ENCODE results near the gene SAP30BP. TPM values are rescaled to one million over a fixed set of nuclear protein-coding genes. Genes with fewer than 3 reads are reported as not detected.

Gene SAP30BP
- total and polyA plus RNA-seq, 2 of the 13 experiments (the other 11 are each of a cell fraction or from before 2014, with no cell fraction given): 67.7 to 99.4 TPM

DNA sequence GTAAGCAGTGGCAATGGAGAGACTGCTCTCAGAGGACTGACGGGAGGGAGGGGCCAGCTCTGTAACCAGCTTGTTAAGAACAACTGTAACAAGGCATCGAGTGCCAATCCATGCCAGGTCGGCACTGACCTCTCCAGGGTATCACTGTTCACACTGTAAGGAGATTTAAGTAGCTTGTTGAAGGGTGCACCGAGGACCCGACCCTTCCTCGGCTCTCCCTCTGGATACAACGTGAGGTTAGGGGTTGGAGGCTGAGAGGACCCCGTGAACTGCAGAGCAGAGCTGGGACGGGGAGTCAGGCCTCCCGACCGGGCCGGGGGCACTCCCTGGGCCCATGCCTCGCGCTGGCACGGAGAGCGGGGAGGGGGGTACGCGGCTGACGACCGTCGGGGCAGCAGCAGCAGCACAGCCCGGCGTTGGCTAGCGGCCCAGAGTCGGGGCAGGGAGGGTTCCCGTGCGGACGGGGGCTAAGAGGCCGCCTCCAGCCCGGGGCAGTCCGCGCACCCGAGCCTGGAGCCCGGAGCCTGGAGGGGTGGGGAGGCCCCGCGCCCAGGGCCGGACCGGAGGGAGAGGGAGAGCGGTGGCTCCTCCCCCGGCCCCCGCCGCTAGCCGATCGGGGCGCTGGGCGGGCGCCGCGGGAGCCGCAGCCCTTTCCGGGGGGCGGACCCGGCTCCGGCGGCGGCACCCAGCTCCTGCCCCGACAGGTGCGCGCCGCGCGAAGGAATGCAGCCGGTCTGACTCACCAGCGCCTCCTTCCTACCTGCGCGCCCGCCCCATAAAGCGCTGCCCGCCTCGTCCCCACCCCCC is 53.7 kb downstream of the SAP30BP start, which contains the start of gene ITGB4 (continued):
- no peak for TF ChIP-seq TCF7 (IDR thresholded peaks at IDR 0.05; ENCODE audit: low read depth)
- TF ChIP-seq ZNF891 (CRISPR knock-in tag; IDR thresholded peaks at IDR 0.05): peak; percentile 77
- 0 out of 2 replicates have a peak, but pooled peaks have one; percentile 68 for TF ChIP-seq GTF3A (CRISPR knock-in tag; conservative IDR thresholded peaks at IDR 0.05)
- no peak for TF ChIP-seq NR2F2 (IDR thresholded peaks at IDR 0.05; ENCODE audit: borderline replicate concordance, low read depth)
- no peak for TF ChIP-seq ZNF121 (CRISPR knock-in tag; IDR thresholded peaks at IDR 0.05)
- TF ChIP-seq ZNF749 (CRISPR knock-in tag; IDR thresholded peaks at IDR 0.05; ENCODE audit: borderline replicate concordance): no peak
- TF ChIP-seq ZNF703 (CRISPR knock-in tag; IDR thresholded peaks at IDR 0.05; ENCODE audit: borderline replicate concordance): no peak
- TF ChIP-seq DNMT1 (CRISPR knock-in tag; IDR thresholded peaks at IDR 0.05): no peak
- 0 out of 2 replicates have a peak, but pooled peaks have one; percentile 28 for TF ChIP-seq ARNT2 (CRISPR knock-in tag; IDR thresholded peaks at IDR 0.05; ENCODE audit: low read depth)
- TF ChIP-seq ZBTB38 (CRISPR knock-in tag; IDR thresholded peaks at IDR 0.05): no peak
- TF ChIP-seq EHMT2 (IDR thresholded peaks at IDR 0.05; ENCODE audit: borderline replicate concordance, low read depth, low read length): no peak
- TF ChIP-seq SP140L (CRISPR knock-in tag; IDR thresholded peaks at IDR 0.05; ENCODE audit: borderline replicate concordance): no peak
- TF ChIP-seq KLF12 (CRISPR knock-in tag; IDR thresholded peaks at IDR 0.05; ENCODE audit: borderline replicate concordance): no peak
- TF ChIP-seq MLLT10 (CRISPR knock-in tag; IDR thresholded peaks at IDR 0.05): no peak
- TF ChIP-seq, protein P1, sequence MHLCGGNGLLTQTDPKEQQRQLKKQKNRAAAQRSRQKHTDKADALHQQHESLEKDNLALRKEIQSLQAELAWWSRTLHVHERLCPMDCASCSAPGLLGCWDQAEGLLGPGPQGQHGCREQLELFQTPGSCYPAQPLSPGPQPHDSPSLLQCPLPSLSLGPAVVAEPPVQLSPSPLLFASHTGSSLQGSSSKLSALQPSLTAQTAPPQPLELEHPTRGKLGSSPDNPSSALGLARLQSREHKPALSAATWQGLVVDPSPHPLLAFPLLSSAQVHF (CRISPR knock-in tag; IDR thresholded peaks at IDR 0.05): no peak
- TF ChIP-seq ZNF10 (CRISPR knock-in tag; IDR thresholded peaks at IDR 0.05; ENCODE audit: borderline replicate concordance, low read depth): no peak
- TF ChIP-seq ZNF777 (CRISPR knock-in tag; IDR thresholded peaks at IDR 0.05): peak; percentile 99
- TF ChIP-seq EZH2 (conservative IDR thresholded peaks at IDR 0.05; ENCODE audit: low read depth, low read length): no peak
- no peak for TF ChIP-seq CAMTA2 (CRISPR knock-in tag; IDR thresholded peaks at IDR 0.05; ENCODE audit: borderline replicate concordance)
- TF ChIP-seq ZNF501 (CRISPR knock-in tag; IDR thresholded peaks at IDR 0.05): no peak
- TF ChIP-seq ZNF329 (CRISPR knock-in tag; IDR thresholded peaks at IDR 0.05; ENCODE audit: low read depth): no peak
- TF ChIP-seq PHB2 (IDR thresholded peaks at IDR 0.05; ENCODE audit: partially characterized antibody): no peak
- TF ChIP-seq ZNF33A (CRISPR knock-in tag; IDR thresholded peaks at IDR 0.05; ENCODE audit: borderline replicate concordance): no peak
- TF ChIP-seq NCOA1 (CRISPR knock-in tag; IDR thresholded peaks at IDR 0.05): no peak
- TF ChIP-seq MAZ (IDR thresholded peaks at IDR 0.05; ENCODE audit: borderline replicate concordance, low read depth, low read length): no peak
- TF ChIP-seq MAZ (CRISPR knock-in tag; IDR thresholded peaks at IDR 0.05; ENCODE audit: low read depth): peak; percentile 86
- 0 out of 2 replicates have a peak, but pooled peaks have one; percentile 28 for TF ChIP-seq ZNF343 (CRISPR knock-in tag; IDR thresholded peaks at IDR 0.05)
- no peak for TF ChIP-seq XRCC5 (optimal IDR thresholded peaks at IDR 0.05; ENCODE audit: low read length)
- TF ChIP-seq, protein P2, sequence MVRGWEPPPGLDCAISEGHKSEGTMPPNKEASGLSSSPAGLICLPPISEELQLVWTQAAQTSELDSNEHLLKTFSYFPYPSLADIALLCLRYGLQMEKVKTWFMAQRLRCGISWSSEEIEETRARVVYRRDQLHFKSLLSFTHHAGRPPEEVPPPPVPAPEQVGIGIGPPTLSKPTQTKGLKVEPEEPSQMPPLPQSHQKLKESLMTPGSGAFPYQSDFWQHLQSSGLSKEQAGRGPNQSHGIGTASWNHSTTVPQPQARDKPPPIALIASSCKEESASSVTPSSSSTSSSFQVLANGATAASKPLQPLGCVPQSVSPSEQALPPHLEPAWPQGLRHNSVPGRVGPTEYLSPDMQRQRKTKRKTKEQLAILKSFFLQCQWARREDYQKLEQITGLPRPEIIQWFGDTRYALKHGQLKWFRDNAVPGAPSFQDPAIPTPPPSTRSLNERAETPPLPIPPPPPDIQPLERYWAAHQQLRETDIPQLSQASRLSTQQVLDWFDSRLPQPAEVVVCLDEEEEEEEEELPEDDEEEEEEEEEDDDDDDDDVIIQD (CRISPR knock-in tag; IDR thresholded peaks at IDR 0.05; ENCODE audit: low read depth): no peak
- no peak for TF ChIP-seq RNF2 (conservative IDR thresholded peaks at IDR 0.05; ENCODE audit: low read depth)
- no peak for TF ChIP-seq ZNF569 (CRISPR knock-in tag; IDR thresholded peaks at IDR 0.05; ENCODE audit: borderline replicate concordance)
- no peak for TF ChIP-seq MED13 (CRISPR knock-in tag; IDR thresholded peaks at IDR 0.05)
